ENCODE measurements around the gene TMEM184A. TPM values are rescaled to one million over a fixed set of nuclear protein-coding genes. Genes with fewer than 3 reads are reported as not detected.

TMEM184A gene
- total and polyA plus RNA-seq, 2 of the 13 experiments (the other 11 are each of a cell fraction or from before 2014, with no cell fraction given), result 9.5 to 20.4 TPM

- TF ChIP-seq ZNF563 (CRISPR knock-in tag; IDR thresholded peaks at IDR 0.05), result peak; percentile 88
- no peak for TF ChIP-seq TCF7L2 (IDR thresholded peaks at IDR 0.05; ENCODE audit: low read depth, low read length)
- TF ChIP-seq SAP130 (CRISPR knock-in tag; IDR thresholded peaks at IDR 0.05; ENCODE audit: low read depth), result peak; percentile 95
- TF ChIP-seq ZNF282 (IDR thresholded peaks at IDR 0.05; ENCODE audit: partially characterized antibody), result no peak
- peak; percentile 97 for TF ChIP-seq GABPB1 (CRISPR knock-in tag; IDR thresholded peaks at IDR 0.05)
- no peak for TF ChIP-seq JARID2 (CRISPR knock-in tag; IDR thresholded peaks at IDR 0.05; ENCODE audit: insufficient replicate concordance)
- TF ChIP-seq MYNN (CRISPR knock-in tag; IDR thresholded peaks at IDR 0.05; ENCODE audit: low read depth), result no peak
- TF ChIP-seq DPF2 (CRISPR knock-in tag; IDR thresholded peaks at IDR 0.05; ENCODE audit: borderline replicate concordance, low read depth), result no peak
- TF ChIP-seq DMAP1 (CRISPR knock-in tag; IDR thresholded peaks at IDR 0.05), result peak; percentile 69; the same call in 1 of the 2 replicates
- TF ChIP-seq ZKSCAN5 (CRISPR knock-in tag; IDR thresholded peaks at IDR 0.05), result no peak
- TF ChIP-seq, protein P1, sequence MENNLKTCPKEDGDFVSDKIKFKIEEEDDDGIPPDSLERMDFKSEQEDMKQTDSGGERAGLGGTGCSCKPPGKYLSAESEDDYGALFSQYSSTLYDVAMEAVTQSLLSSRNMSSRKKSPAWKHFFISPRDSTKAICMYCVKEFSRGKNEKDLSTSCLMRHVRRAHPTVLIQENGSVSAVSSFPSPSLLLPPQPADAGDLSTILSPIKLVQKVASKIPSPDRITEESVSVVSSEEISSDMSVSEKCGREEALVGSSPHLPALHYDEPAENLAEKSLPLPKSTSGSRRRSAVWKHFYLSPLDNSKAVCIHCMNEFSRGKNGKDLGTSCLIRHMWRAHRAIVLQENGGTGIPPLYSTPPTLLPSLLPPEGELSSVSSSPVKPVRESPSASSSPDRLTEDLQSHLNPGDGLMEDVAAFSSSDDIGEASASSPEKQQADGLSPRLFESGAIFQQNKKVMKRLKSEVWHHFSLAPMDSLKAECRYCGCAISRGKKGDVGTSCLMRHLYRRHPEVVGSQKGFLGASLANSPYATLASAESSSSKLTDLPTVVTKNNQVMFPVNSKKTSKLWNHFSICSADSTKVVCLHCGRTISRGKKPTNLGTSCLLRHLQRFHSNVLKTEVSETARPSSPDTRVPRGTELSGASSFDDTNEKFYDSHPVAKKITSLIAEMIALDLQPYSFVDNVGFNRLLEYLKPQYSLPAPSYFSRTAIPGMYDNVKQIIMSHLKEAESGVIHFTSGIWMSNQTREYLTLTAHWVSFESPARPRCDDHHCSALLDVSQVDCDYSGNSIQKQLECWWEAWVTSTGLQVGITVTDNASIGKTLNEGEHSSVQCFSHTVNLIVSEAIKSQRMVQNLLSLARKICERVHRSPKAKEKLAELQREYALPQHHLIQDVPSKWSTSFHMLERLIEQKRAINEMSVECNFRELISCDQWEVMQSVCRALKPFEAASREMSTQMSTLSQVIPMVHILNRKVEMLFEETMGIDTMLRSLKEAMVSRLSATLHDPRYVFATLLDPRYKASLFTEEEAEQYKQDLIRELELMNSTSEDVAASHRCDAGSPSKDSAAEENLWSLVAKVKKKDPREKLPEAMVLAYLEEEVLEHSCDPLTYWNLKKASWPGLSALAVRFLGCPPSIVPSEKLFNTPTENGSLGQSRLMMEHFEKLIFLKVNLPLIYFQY (CRISPR knock-in tag; IDR thresholded peaks at IDR 0.05; ENCODE audit: borderline replicate concordance), result peak; percentile 98
- no peak for TF ChIP-seq HNRNPL (IDR thresholded peaks at IDR 0.05; ENCODE audit: low read depth, low read length)
- no peak for TF ChIP-seq CEBPB (IDR thresholded peaks at IDR 0.05; ENCODE audit: borderline replicate concordance, low read depth, low read length)
- TF ChIP-seq, protein P2, sequence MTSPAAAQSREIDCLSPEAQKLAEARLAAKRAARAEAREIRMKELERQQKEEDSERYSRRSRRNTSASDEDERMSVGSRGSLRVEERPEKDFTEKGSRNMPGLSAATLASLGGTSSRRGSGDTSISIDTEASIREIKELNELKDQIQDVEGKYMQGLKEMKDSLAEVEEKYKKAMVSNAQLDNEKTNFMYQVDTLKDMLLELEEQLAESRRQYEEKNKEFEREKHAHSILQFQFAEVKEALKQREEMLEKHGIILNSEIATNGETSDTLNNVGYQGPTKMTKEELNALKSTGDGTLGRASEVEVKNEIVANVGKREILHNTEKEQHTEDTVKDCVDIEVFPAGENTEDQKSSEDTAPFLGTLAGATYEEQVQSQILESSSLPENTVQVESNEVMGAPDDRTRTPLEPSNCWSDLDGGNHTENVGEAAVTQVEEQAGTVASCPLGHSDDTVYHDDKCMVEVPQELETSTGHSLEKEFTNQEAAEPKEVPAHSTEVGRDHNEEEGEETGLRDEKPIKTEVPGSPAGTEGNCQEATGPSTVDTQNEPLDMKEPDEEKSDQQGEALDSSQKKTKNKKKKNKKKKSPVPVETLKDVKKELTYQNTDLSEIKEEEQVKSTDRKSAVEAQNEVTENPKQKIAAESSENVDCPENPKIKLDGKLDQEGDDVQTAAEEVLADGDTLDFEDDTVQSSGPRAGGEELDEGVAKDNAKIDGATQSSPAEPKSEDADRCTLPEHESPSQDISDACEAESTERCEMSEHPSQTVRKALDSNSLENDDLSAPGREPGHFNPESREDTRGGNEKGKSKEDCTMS (CRISPR knock-in tag; conservative IDR thresholded peaks at IDR 0.05), result no peak
- peak; percentile 41; the same call in 1 of the 2 replicates for TF ChIP-seq ZNF605 (CRISPR knock-in tag; IDR thresholded peaks at IDR 0.05)
- no peak for TF ChIP-seq RFX3 (CRISPR knock-in tag; IDR thresholded peaks at IDR 0.05)
- no peak for TF ChIP-seq ZNF546 (CRISPR knock-in tag; conservative IDR thresholded peaks at IDR 0.05)
- no peak for TF ChIP-seq CEBPZ (IDR thresholded peaks at IDR 0.05; ENCODE audit: low read length)
- no peak for TF ChIP-seq REXO4 (CRISPR knock-in tag; IDR thresholded peaks at IDR 0.05; ENCODE audit: borderline replicate concordance)
- peak; percentile 36; the same call in 1 of the 2 replicates for TF ChIP-seq NR2F2 (IDR thresholded peaks at IDR 0.05; ENCODE audit: borderline replicate concordance, low read depth)
These were observed 51.9 kb downstream of the TMEM184A start, which contains the start of gene INTS1 (continued) for GRCh38 chr7:1503816-1504775.

Data from HepG2 (cell line).